ENCODE results near the gene ZAP70.

Gene ZAP70

DNA sequence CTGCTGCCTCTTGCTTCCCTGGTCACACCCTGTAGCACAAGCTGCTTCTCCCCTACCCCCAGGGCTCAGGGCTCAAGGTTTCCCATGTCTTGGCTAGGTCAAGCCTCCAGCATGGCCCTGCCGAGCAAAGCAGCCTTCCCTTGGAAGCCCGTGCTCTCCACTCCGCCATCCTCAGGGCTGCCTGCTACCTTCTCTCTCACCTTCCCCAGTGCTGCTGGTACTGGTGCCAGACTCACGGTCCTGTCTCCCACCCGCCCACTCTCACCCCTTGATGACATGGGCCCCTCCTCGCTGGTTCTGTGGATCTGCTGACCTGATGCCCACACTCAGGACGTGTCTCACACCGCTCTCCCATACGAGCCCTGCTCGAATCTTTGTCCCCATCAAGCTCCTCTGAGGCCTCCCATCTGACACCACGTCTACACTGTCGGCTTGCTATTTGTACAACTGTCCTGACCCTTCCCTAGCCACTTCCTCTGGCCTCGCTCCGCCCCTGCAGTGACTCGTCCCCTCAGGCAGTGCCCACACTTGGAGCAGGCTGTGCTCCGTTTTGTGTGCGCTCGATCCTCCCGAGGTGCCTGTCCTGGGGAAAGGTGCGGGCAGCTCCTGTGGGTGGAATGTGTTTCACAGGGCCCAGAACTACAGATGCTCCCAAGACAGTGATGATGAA is 49.9 kb downstream of the ZAP70 start:
- no peak for DNase-seq (ENCODE audit: low read depth)
- TF ChIP-seq CTCF (IDR thresholded peaks at IDR 0.05; ENCODE audit: low read depth, low read length, missing control alignments): no peak
- H3K4me3 ChIP-seq (ENCODE audit: low read depth, low read length): no peak overlapping the region

GRCh38 chr2:97764559-97765263 is 51.3 kb downstream of the ZAP70 start:
- H3K4me3 ChIP-seq (ENCODE audit: low read depth, low read length): no peak overlapping the region
- no peak for TF ChIP-seq CTCF (IDR thresholded peaks at IDR 0.05; ENCODE audit: low read depth, low read length, missing control alignments)
- DNase-seq (ENCODE audit: low read depth): no peak

- no peak for TF ChIP-seq CTCF (IDR thresholded peaks at IDR 0.05; ENCODE audit: low read depth, low read length, missing control alignments)
- H3K4me3 ChIP-seq (ENCODE audit: low read depth, low read length): no peak overlapping the region
- no peak for DNase-seq (ENCODE audit: low read depth)
Measured at GRCh38 chr2:97765933-97766332, 52.6 kb downstream of the ZAP70 start.

DNA sequence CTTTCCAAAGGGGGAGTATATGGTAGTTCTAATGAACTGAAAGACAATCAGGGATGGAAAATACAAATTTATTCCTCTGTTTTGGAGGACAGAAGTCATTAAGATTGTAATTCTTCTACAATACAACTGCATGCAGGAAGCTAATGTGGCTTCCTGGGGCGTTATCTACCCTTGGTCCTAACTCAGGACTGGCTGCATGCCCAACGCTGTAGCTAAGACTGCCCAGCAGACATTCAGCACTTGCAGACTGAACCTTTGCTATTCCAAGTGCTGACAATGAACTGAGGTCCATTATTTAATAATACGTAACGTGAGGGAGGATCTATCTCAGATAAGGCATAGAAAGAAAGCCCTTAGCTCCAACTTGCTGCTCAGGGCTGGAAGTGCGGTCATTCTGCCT is 53.2 kb downstream of the ZAP70 start:
- no peak for DNase-seq (ENCODE audit: low read depth)
- no peak for TF ChIP-seq CTCF (IDR thresholded peaks at IDR 0.05; ENCODE audit: low read depth, low read length, missing control alignments)
- no peak overlapping the region for H3K4me3 ChIP-seq (ENCODE audit: low read depth, low read length)

DNA sequence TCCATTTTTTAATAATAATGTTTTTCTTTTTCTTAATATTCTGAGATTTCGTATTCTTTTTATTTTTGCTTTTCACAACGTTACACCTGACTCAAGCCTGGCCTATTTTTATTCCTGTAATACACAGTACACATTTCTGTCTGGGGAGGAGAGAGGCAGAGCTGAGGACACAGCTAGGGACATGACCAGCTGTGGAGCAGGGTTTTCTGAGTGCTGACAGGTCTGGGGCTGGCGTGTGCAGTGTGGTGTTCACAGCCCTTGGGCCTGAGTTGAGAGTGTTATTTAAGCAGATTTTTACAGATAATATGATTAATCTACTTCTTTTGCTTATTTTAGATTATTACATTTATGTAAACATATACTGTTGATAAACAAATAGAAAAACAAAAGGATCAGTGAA is 55.9 kb downstream of the ZAP70 start:
- no peak overlapping the region for H3K4me3 ChIP-seq (ENCODE audit: low read depth, low read length)
- no peak for TF ChIP-seq CTCF (IDR thresholded peaks at IDR 0.05; ENCODE audit: low read depth, low read length, missing control alignments)
- no peak for DNase-seq (ENCODE audit: low read depth)

- TF ChIP-seq CTCF (IDR thresholded peaks at IDR 0.05; ENCODE audit: low read depth, low read length, missing control alignments): no peak
- H3K4me3 ChIP-seq (ENCODE audit: low read depth, low read length): no peak overlapping the region
- DNase-seq (ENCODE audit: low read depth): no peak
Measured at GRCh38 chr2:97769711-97770110, 56.3 kb downstream of the ZAP70 start.

GRCh38 chr2:97770445-97770844 is 57.1 kb downstream of the ZAP70 start:
- DNase-seq (ENCODE audit: low read depth): no peak
- no peak for TF ChIP-seq CTCF (IDR thresholded peaks at IDR 0.05; ENCODE audit: low read depth, low read length, missing control alignments)
- H3K4me3 ChIP-seq (ENCODE audit: low read depth, low read length): no peak overlapping the region
